ENCODE data around the gene NXF3. TPM values are rescaled to one million over a fixed set of nuclear protein-coding genes. Genes with fewer than 3 reads are reported as not detected.
"Not testable (repeated sequence)": the region's sequence is repeated elsewhere in the genome, so short reads cannot be mapped to it uniquely, and the experiment has no call there.

NXF3 gene
- total RNA-seq: under 1 TPM in 1 of 2 donors, not detected in 1; 0.51 TPM
- 0.25 TPM for polyA plus RNA-seq (2013, experiment 1 of 2)
- not detected for polyA plus RNA-seq (2013, experiment 2 of 2)
- long read RNA-seq, experiment 1: 0 reads
- long read RNA-seq, experiment 2, partial matches to known transcripts: 0 of 1 reads
- long read RNA-seq, experiment 2, other reads (novel, unspliced or antisense): 0 of 1 reads
- long read RNA-seq, experiment 3: 0 reads
- long read RNA-seq, experiment 4, partial matches to known transcripts: 1 of 2 reads
- long read RNA-seq, experiment 4, other reads (novel, unspliced or antisense): 0 of 2 reads

GRCh38 chrX:103092942-103093341 lies at the start of gene NXF3:
Gene NXF3, minus strand, starts transcription at chrX:103093143. Its CDS starts 120 bp downstream, at chrX:103093023.
- WGBS, 2 experiments (ENCODE audit: insufficient coverage in 1 of 2, insufficient read length in 1 of 2): 100% methylated on average over 2 to 5 of the region's 5 CpGs
- H3K9me3 ChIP-seq (ENCODE audit: control insufficient read depth, low read length): no peaks in the 10 kb centered on the region
- Mint-ChIP-seq H3K9me3 (peaks cover 36% of the 10 kb centered on the region), H3K4me1 (no peaks in the 10 kb centered on the region), H3K27me3 (ENCODE audit: insufficient read depth) (no peaks in the 10 kb centered on the region), H3K36me3 (ENCODE audit: low read depth) (no peaks in the 10 kb centered on the region), H3K4me3 (no peak within 1 kb of the TSS), H3K27ac (no peak within 1 kb of the TSS)
- no peak for DNase-seq
- H3K27ac ChIP-seq (ENCODE audit: low read depth, low read length): no peak within 1 kb of the TSS
- H3K9ac ChIP-seq (ENCODE audit: extremely low read depth, low read length, poor library complexity, severe bottlenecking): no peak within 1 kb of the TSS
- no peak for TF ChIP-seq CTCF (conservative IDR thresholded peaks at IDR 0.05)
- no peaks in the 10 kb centered on the region for H3K27me3 ChIP-seq (ENCODE audit: control insufficient read depth, insufficient read depth, low read length, poor library complexity, severe bottlenecking)
- H3K4me1 ChIP-seq (ENCODE audit: control insufficient read depth, insufficient read depth, low read length): no peaks in the 10 kb centered on the region
- H3K36me3 ChIP-seq (ENCODE audit: control insufficient read depth, insufficient read depth, low read length): no peaks in the 10 kb centered on the region
- H3K4me3 ChIP-seq (ENCODE audit: low read length): no peak within 1 kb of the TSS

DNA sequence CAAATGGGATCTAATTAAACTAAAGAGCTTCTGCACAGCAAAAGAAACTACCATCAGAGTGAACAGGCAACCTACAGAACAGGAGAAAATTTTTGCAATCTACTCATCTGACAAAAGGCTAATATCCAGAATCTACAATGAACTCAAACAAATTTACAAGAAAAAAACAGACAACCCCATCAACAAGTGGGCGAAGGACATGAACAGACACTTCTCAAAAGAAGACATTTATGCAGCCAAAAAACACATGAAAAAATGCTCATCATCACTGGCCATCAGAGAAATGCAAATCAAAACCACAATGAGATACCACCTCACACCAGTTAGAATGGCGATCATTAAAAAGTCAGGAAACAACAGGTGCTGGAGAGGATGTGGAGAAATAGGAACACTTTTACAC lies 43.6 kb upstream of the NXF3 start:
- whole genome bisulfite sequencing, 2 experiments (ENCODE audit: insufficient coverage in 1 of 2, insufficient read length in 1 of 2): no CpG with 5 or more reads among the region's 2 CpGs
- H3K36me3 ChIP-seq (ENCODE audit: control insufficient read depth, insufficient read depth, low read length); H3K27me3 ChIP-seq (ENCODE audit: control insufficient read depth, insufficient read depth, low read length, poor library complexity, severe bottlenecking); H3K36me3 Mint-ChIP-seq (ENCODE audit: low read depth); H3K4me3 ChIP-seq (ENCODE audit: low read length); H3K4me1 Mint-ChIP-seq; H3K4me1 ChIP-seq (ENCODE audit: control insufficient read depth, insufficient read depth, low read length); H3K9me3 ChIP-seq (ENCODE audit: control insufficient read depth, low read length); H3K27ac ChIP-seq (ENCODE audit: low read depth, low read length); H3K27me3 Mint-ChIP-seq (ENCODE audit: insufficient read depth); H3K4me3 Mint-ChIP-seq; DNase-seq; H3K9ac ChIP-seq (ENCODE audit: extremely low read depth, low read length, poor library complexity, severe bottlenecking); H3K27ac Mint-ChIP-seq: not testable (repeated sequence)
- H3K9me3 Mint-ChIP-seq: peaks cover 43% of the 10 kb centered on the region

DNA sequence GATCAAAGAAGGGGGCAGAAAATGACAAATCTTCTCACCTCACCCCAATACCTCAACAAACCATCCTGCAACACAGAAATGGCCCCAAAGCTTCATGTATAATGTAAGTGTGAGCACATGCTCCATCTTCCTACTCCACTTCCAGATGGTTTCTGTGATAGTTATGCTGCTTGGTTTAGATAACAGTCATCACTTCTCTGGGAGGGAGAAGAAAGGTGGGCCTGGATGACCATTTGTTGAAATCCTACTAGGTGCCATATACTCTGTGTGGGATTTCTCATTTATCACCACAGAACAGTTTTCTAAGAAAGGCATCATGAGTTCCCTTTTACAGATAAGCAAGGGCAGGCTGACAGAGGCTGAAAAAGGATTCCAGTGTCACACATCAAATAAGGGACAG lies 31.3 kb upstream of the NXF3 start:
- Mint-ChIP-seq H3K4me3 (no peak overlapping the region), H3K36me3 (ENCODE audit: low read depth) (no peaks in the 10 kb centered on the region), H3K4me1 (no peaks in the 10 kb centered on the region), H3K9me3 (peaks cover 70% of the 10 kb centered on the region), H3K27me3 (ENCODE audit: insufficient read depth) (peaks cover 7% of the 10 kb centered on the region), H3K27ac (no peak overlapping the region)
- H3K9ac ChIP-seq (ENCODE audit: extremely low read depth, low read length, poor library complexity, severe bottlenecking): no peak overlapping the region
- no peak for TF ChIP-seq CTCF (conservative IDR thresholded peaks at IDR 0.05)
- no peaks in the 10 kb centered on the region for H3K9me3 ChIP-seq (ENCODE audit: control insufficient read depth, low read length)
- H3K36me3 ChIP-seq (ENCODE audit: control insufficient read depth, insufficient read depth, low read length): no peaks in the 10 kb centered on the region
- no peak overlapping the region for H3K4me3 ChIP-seq (ENCODE audit: low read length)
- H3K27me3 ChIP-seq (ENCODE audit: control insufficient read depth, insufficient read depth, low read length, poor library complexity, severe bottlenecking): no peaks in the 10 kb centered on the region
- no peak overlapping the region for H3K27ac ChIP-seq (ENCODE audit: low read depth, low read length)
- DNase-seq: no peak
- no peaks in the 10 kb centered on the region for H3K4me1 ChIP-seq (ENCODE audit: control insufficient read depth, insufficient read depth, low read length)

DNA sequence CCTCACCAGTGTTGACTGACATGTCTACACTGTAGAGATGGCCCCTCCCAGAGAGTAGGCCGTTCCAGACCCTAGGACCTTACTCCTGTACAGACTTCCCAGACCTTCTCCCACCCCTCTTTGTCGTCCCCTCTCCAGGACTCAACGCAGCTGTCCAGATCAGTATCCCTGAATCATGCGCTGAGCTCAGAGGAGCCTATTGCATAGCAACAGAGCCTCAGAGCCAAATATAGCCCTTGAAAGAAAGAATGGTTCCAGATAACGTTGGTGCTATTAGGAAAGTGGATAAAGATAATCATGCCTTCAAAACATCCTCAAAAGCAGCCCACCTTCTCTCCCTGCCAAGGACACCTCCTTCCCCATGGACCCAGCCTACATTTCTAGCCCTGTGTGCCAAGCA lies 27.8 kb upstream of the NXF3 start:
- H3K9me3 Mint-ChIP-seq: peaks cover 73% of the 10 kb centered on the region

More for the DNA sequence above, 27.8 kb upstream of the NXF3 start:
- 91 to 95% methylated on average over 2 to 4 of the region's 5 CpGs for WGBS, 2 experiments (ENCODE audit: insufficient coverage in 1 of 2, insufficient read length in 1 of 2)
- Histone ChIP-seq H3K4me3 (ENCODE audit: low read length) (no peak overlapping the region), H3K9ac (ENCODE audit: extremely low read depth, low read length, poor library complexity, severe bottlenecking) (no peak overlapping the region), H3K27ac (ENCODE audit: low read depth, low read length) (no peak overlapping the region), H3K27me3 (ENCODE audit: control insufficient read depth, insufficient read depth, low read length, poor library complexity, severe bottlenecking) (no peaks in the 10 kb centered on the region), H3K9me3 (ENCODE audit: control insufficient read depth, low read length) (peaks cover 3% of the 10 kb centered on the region), H3K36me3 (ENCODE audit: control insufficient read depth, insufficient read depth, low read length) (no peaks in the 10 kb centered on the region), H3K4me1 (ENCODE audit: control insufficient read depth, insufficient read depth, low read length) (no peaks in the 10 kb centered on the region)
- peaks cover 7% of the 10 kb centered on the region for H3K27me3 Mint-ChIP-seq (ENCODE audit: insufficient read depth)
- H3K27ac Mint-ChIP-seq: no peak overlapping the region
- H3K36me3 Mint-ChIP-seq (ENCODE audit: low read depth): no peaks in the 10 kb centered on the region
- no peaks in the 10 kb centered on the region for H3K4me1 Mint-ChIP-seq
- DNase-seq: no peak
- H3K4me3 Mint-ChIP-seq: no peak overlapping the region
- no peak for TF ChIP-seq CTCF (conservative IDR thresholded peaks at IDR 0.05)

All from endodermal cell (in vitro differentiated cells).